22Rv1 (cell line): ENCODE measurements around the gene PARP16.

Source experiments
- H3K27ac ChIP-seq: fragments of 450-650 bp; 2 replicates; pipeline ENCODE4 v1.5.1; 2017
- CTCF ChIP-seq: fragments of 450-650 bp; IDR thresholded peaks from 2 replicates; pipeline ENCODE4 v1.5.1; 2017; ENCODE audit warnings: mild to moderate bottlenecking
- ZFX ChIP-seq: fragments of 450-650 bp; IDR thresholded peaks from 2 replicates; pipeline ENCODE4 v1.6.1; 2017; ENCODE audit warnings: antibody characterized with exemption, borderline replicate concordance

Gene PARP16

GRCh38 chr15:65331811-65332210, 45.1 kb upstream of the PARP16 start:
- TF ChIP-seq CTCF (no peak), ZFX (no peak)
- H3K27ac ChIP-seq, result no peak overlapping the region

GRCh38 chr15:65330934-65331645, 44.4 kb upstream of the PARP16 start:
- TF ChIP-seq CTCF (no peak), ZFX (no peak)
- H3K27ac ChIP-seq, result no peak overlapping the region

GRCh38 chr15:65329984-65330735, 43.5 kb upstream of the PARP16 start:
- TF ChIP-seq CTCF (no peak), ZFX (no peak)
- no peak overlapping the region for H3K27ac ChIP-seq

GRCh38 chr15:65329288-65329983, 42.8 kb upstream of the PARP16 start:
- TF ChIP-seq CTCF (no peak), ZFX (no peak)
- no peak overlapping the region for H3K27ac ChIP-seq

GRCh38 chr15:65328506-65329287, 42.0 kb upstream of the PARP16 start:
- no peak for TF ChIP-seq ZFX
- TF ChIP-seq CTCF, result no peak
- H3K27ac ChIP-seq, result no peak overlapping the region

GRCh38 chr15:65327651-65328393, 41.1 kb upstream of the PARP16 start:
- no peak overlapping the region for H3K27ac ChIP-seq
- TF ChIP-seq CTCF, result no peak
- no peak for TF ChIP-seq ZFX
